Measurements from ENCODE around the gene ANKRD11.

ANKRD11 gene

DNA sequence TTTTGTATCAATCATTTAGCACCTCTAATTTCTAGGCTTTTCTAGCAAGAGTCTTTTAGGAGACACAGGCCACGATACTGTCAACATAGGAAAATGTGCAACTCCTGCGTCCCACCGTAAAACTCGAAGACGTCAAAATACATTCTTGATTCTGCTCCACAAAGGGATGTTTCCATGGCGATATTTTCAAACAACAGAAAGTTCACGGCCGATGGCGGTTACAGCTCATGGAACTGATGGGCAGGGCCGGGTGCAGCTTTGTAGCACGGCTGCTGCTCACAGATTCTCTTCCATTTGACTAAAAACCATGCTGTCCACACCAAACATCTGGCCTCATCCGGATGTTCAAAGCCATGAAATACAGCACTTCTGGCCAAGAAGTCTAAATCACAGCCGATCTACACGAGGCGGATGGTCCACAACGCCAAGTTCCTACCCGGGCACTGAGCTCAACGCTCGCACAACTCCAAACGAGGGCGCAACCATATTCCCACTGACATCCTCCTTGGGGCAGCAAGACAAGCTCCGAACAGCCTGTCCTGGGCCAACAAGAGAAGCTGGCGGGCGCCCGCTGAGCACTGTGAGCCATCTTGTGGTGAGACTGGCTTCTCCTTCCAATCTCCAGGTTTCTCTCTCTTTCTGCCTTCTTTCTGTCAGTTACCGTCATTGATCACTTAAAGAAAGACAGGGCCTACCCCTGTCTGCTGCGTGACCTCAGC is 193.0 kb downstream of the ANKRD11 start:
- no peak for DNase-seq (ENCODE audit: low read depth)

DNA sequence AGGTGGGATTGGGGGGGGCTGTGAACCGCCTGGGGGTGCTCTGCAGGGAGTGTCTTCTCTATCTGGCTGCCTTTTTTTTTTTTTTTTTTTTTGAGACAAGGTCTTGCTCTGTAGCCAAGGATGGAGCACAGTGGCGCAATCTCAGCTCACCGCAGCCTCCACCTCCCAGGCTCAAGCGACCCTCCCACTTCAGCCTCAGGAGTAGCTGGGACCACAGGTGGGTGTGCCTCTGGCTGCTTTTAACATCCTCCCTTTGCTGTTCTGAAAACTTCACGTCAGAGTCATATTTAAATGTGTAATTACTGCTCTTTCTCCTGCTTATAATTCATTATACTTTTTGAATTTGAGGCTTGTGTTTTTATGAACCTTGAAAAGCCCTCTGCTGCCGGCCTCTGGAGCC is 194.4 kb downstream of the ANKRD11 start:
- no peak for DNase-seq (ENCODE audit: low read depth)

GRCh38 chr16:89295071-89295900 is 195.1 kb downstream of the ANKRD11 start:
- DNase-seq (ENCODE audit: low read depth), result no peak

- DNase-seq (ENCODE audit: low read depth), result no peak
These were observed 195.9 kb downstream of the ANKRD11 start for GRCh38 chr16:89294486-89294885.

DNA sequence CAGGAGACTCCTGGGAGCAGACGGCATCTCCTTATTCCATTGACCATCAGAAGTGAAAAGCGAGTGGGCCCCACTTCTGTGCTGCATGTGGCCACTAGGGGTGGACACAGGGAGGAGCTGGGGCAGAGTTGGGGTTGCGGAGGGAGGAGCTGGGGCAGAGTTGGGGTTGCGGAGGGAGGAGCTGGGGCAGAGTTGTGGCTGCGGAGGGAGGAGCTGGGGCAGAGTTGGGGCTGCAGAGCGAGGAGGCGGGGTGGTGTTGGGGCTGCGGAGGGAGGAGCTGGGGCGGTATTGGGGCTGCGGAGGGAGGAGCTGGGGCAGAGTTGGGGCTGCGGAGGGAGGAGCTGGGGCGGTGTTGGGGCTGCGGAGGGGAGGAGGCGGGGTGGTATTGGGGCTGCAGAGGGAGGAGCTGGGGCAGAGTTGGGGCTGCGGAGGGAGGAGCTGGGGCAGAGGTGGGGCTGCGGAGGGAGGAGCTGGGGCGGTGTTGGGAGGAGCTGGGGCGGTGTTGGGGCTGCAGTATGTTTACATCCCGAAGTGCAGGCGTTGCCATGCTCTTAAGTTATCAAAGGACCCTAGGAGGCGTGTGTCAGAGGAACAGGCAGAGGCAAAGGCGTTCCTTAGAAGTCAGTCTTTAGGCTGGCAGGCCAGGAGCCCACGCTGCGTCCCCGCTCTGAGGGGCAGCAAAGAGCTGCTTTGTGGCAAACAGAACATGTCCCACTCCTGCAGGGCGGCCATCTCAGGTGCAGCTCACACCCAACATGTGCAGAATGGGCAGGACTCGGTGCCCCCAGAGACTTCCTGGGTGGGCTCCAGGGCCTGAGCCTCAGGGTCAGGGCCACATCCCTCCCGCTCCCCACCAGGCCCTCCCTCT is 196.9 kb downstream of the ANKRD11 start:
- no peak for DNase-seq (ENCODE audit: low read depth)

- DNase-seq (ENCODE audit: low read depth), result no peak
These were observed 197.8 kb downstream of the ANKRD11 start for GRCh38 chr16:89292443-89293078.

- no peak for DNase-seq (ENCODE audit: low read depth)
These were observed 198.6 kb downstream of the ANKRD11 start for GRCh38 chr16:89291776-89292175.

DNA sequence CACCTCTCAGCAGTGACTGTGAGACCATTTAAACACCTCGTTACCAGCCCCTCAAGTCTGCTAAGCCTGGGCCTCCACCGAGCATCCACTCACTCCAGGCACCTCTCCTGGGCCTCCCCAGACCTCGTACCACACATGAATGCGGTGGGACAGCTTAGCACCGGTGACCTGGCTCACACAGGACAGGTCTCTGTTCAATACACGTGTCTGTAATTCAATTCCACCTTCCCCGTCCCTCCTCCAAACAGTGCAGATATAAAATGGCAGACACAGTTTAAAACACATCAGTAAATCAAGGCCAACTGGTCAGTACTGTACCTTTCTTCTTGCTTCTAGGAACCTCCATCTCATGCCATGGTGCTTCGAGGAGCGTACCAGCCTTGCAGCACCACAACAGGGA is 199.0 kb downstream of the ANKRD11 start:
- DNase-seq (ENCODE audit: low read depth), result no peak

- no peak for DNase-seq (ENCODE audit: low read depth)
These were observed 199.5 kb downstream of the ANKRD11 start for GRCh38 chr16:89290887-89291286.

GRCh38 chr16:89290472-89290871 is 199.9 kb downstream of the ANKRD11 start:
- no peak for DNase-seq (ENCODE audit: low read depth)

DNA sequence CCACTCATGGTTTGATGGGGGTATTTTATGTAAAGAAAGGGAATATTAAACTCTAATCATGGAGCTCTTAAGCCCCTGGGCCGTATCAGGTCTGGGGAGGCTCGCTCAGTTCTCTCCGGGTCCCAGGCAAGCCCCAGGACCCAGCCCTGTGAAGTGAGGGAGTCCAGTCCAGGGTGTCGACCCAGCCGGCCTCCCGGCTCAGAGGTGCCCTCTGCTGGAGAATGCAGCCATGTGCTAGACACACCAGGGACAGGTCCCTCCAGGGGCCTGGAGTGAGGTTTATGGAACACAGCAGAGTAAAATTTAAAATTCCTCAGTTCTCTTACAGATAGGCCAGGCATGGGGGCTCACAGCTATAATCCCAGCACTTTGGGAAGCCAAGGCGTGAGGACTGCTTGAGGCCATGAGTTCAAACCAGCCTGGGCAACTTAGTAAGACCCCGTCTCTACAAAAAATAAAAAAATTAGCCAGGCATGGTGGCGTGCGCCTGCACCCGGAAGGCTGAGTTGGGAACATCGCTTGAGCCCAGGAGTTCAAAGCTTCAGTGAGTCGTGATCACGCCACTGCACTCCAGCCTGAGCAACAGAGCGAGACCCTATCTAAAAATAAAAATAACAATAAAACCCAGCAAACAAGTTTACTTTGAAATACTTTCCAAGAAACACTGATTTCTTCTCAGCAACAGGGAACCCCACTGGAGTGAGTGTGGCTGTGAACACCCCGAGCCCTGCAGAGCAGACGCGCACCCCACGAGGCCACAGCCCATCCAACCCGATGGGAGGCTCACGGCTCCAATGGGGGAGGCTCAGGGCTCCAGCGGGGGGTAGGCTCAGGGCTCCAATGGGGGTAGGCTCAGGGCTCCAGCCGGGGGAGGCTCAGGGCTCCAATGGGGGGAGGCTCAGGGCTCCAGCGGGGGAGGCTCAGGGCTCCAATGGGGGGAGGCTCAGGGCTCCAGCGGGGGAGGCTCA is 200.6 kb downstream of the ANKRD11 start:
- peak; percentile 33 for DNase-seq (ENCODE audit: low read depth)

DNA sequence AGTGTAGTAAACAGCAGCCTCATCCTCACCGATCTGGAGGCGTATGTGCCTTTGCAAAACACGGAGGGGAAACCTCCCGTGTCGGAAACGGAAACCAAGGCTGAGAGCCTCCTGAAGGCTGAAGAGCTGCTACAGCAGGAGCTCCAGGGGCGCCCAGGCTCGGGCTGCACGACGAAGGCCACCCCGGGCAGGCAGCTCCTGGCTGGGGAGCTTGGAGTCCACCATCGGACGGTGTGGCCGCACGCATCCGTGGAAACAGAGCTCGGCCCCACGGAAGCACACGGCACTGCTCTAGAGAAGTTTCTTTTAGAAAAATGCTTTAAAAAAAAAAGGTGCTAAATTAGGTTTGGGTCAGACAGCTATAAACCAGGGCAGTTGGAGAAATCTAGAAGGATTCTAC is 201.4 kb downstream of the ANKRD11 start:
- no peak for DNase-seq (ENCODE audit: low read depth)

GRCh38 chr16:89288577-89288844 is 201.8 kb downstream of the ANKRD11 start:
- no peak for DNase-seq (ENCODE audit: low read depth)

- no peak for DNase-seq (ENCODE audit: low read depth)
These were observed 202.4 kb downstream of the ANKRD11 start for GRCh38 chr16:89287777-89288576.

DNA sequence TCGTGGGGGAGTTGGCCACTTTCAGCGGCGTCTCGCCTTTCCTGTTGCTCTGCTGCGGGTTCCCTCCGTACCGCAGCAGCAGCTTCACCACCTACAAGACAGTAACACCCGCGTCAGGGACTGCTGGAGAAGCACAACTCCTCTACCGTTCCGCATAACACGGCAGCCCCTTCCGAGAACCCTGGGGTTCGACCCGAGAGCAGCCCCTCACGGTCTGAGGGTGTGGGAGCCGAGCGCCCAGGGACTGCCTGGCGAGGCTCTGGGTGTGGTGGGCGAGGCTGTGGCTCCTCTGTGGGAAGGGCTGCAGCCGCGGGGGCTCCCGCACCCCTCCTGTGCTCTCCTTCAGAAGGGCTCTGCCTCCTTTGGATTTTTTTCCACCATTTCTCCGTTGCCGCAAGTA is 204.3 kb downstream of the ANKRD11 start:
- DNase-seq (ENCODE audit: low read depth), result no peak

GRCh38 chr16:89285381-89285780 is 205.0 kb downstream of the ANKRD11 start:
- DNase-seq (ENCODE audit: low read depth), result no peak

GRCh38 chr16:89283449-89283848 is 206.9 kb downstream of the ANKRD11 start:
- DNase-seq (ENCODE audit: low read depth), result no peak

DNA sequence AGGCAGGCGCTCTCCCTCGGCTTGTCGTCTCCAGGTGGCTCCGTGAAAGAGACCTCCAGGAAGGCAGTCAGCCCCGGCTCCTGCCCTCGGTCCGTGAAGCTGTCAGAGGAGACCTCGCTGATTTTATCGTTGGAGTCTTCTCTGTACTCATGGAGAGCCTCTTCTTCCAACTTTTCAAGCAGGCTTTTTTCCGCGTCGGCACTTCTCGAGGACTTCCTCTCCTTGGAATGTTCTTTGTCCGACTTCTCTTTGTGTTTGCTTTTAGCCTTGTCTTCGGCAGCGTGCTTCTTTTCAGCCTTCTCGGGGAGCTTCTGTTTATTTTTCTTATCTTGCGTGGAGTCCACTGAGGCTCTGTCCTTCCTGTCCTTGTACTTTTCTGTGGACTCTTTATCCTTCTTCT is 207.8 kb downstream of the ANKRD11 start:
- no peak for DNase-seq (ENCODE audit: low read depth)

- DNase-seq (ENCODE audit: low read depth), result no peak
These were observed 208.5 kb downstream of the ANKRD11 start for GRCh38 chr16:89281829-89282228.

DNA sequence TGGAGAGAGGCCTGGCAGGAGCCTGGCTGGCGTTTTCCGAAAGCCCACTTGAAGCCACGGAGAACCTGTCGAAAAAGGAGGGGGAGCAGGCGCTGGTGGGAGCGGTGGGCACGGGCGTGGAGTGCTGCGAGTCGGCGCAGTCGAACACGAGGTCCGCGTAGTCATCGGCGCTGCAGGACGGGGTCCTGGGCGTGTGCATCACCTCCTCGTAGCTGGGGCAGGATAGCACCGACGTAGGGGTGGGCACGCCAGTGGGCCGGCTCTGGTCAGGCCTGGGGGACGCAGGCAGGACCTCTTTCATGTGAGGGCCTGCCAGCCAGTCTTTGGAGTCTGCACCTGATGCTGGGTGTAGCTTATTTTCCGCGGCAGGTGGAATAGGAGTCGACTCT is 209.2 kb downstream of the ANKRD11 start:
- no peak for DNase-seq (ENCODE audit: low read depth)

Data from stimulated activated CD8-positive, alpha-beta memory T cell treated with anti-CD3 and anti-CD28 coated beads, Interleukin-12 subunit alpha, Interleukin-12 subunit beta, amount 100 ng/mL, for 4 hours (primary cell).